Measurements from ENCODE around the gene CENPT.

GRCh38 chr16:67782567-67783352, 64.7 kb downstream of the CENPT start:
- no peak for TF ChIP-seq POLR2AphosphoS5 (IDR thresholded peaks at IDR 0.05)
- no peak for TF ChIP-seq EP300 (IDR thresholded peaks at IDR 0.05)
